DOHH2 (cell line): Measurements from ENCODE around the gene ZNF236.

Source experiments
- EZH2phosphoT487 ChIP-seq: fragments of 200-600 bp; sonication (generic); IDR thresholded peaks from 2 replicates; pipeline ENCODE4 v1.6.1; 2017; ENCODE audit warnings: borderline replicate concordance, mild to moderate bottlenecking, antibody characterized with exemption, low read length, moderate library complexity, mixed read lengths
- TF ChIP-seq, protein P1 (sequence below): fragments of 200-600 bp; sonication (generic); IDR thresholded peaks from one replicate; pipeline ENCODE4 v1.5.1; 2014; ENCODE audit warnings: antibody characterized with exemption, mild to moderate bottlenecking, low read depth, low read length; ENCODE audit not compliant: poor library complexity, severe bottlenecking

GRCh38 chr18:76892832-76893231 is 70.5 kb downstream of the ZNF236 start:
- TF ChIP-seq, protein P1, sequence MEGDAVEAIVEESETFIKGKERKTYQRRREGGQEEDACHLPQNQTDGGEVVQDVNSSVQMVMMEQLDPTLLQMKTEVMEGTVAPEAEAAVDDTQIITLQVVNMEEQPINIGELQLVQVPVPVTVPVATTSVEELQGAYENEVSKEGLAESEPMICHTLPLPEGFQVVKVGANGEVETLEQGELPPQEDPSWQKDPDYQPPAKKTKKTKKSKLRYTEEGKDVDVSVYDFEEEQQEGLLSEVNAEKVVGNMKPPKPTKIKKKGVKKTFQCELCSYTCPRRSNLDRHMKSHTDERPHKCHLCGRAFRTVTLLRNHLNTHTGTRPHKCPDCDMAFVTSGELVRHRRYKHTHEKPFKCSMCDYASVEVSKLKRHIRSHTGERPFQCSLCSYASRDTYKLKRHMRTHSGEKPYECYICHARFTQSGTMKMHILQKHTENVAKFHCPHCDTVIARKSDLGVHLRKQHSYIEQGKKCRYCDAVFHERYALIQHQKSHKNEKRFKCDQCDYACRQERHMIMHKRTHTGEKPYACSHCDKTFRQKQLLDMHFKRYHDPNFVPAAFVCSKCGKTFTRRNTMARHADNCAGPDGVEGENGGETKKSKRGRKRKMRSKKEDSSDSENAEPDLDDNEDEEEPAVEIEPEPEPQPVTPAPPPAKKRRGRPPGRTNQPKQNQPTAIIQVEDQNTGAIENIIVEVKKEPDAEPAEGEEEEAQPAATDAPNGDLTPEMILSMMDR: no peak
- no peak for TF ChIP-seq EZH2phosphoT487
